Astrocyte of the cerebellum (primary cell): ENCODE results near the gene CSF2.
"Not testable (repeated sequence)": the region's sequence is repeated elsewhere in the genome, so short reads cannot be mapped to it uniquely, and the experiment has no call there.

Experiments used
- DNase-seq: peaks from one replicate; pipeline ENCODE4 v3.0.0-alpha.2; 2011; ENCODE audit warnings: low read depth
- H3K4me3 ChIP-seq: 2 replicates; pipeline ENCODE4 v1.5.1; 2011; ENCODE audit warnings: mild to moderate bottlenecking, low read depth, low read length, moderate library complexity
- CTCF ChIP-seq: IDR thresholded peaks from 2 replicates; pipeline ENCODE4 v1.5.1; 2012; ENCODE audit warnings: low read length, low read depth, moderate library complexity, mild to moderate bottlenecking; ENCODE audit errors: missing control alignments
- in situ Hi-C: cut with HindIII; loops from 2 replicates; pipeline ENCODE4 v1.10.0; 2017; ENCODE audit warnings: low sequenced_read_pairs

The CSF2 gene

GRCh38 chr5:132116072-132116471 lies 42.5 kb downstream of the CSF2 start:
- in situ Hi-C loops: no loop called here
- DNase-seq: no peak
- TF ChIP-seq CTCF: no peak
- H3K4me3 ChIP-seq: no peak overlapping the region

GRCh38 chr5:132116909-132117489 lies 43.4 kb downstream of the CSF2 start:
- in situ Hi-C loops: not testable (repeated sequence)

GRCh38 chr5:132120717-132121116 lies 47.1 kb downstream of the CSF2 start:
- DNase-seq, in situ Hi-C loops, H3K4me3 ChIP-seq: not testable (repeated sequence)

More at GRCh38 chr5:132116909-132117489, 43.4 kb downstream of the CSF2 start:
- not testable (repeated sequence) for DNase-seq, H3K4me3 ChIP-seq

- DNase-seq, H3K4me3 ChIP-seq, in situ Hi-C loops: not testable (repeated sequence)
These were observed 49.4 kb downstream of the CSF2 start for GRCh38 chr5:132122971-132123370.

- in situ Hi-C loops, DNase-seq, H3K4me3 ChIP-seq: not testable (repeated sequence)
These were observed 50.0 kb downstream of the CSF2 start for GRCh38 chr5:132123578-132123977.
